A549 treated with AZD9567 at 1 μM for 4 hours (cell line): Measurements from ENCODE around the gene PLXNA1. TPM values are rescaled to one million over a fixed set of nuclear protein-coding genes. Genes with fewer than 3 reads are reported as not detected.

Experiments
- total RNA-seq: library from RNA; stranded (reverse); fragments of 200-300 nt; extraction: Qiagen RNA extraction; gene quantifications from 5 replicates; pipeline ENCODE4 v1.2.3, GENCODE V29; 2022; ENCODE audit not compliant: insufficient read depth

PLXNA1 gene
- total RNA-seq, result 22.2 to 29.1 TPM (median 27.2 TPM) in 5 replicates

GRCh38 chr3:126982471-126983175 is at the start of gene PLXNA1:
TSS of gene PLXNA1 (plus strand) at chr3:126983115. CDS start at chr3:126988594, 5,479 bp downstream.

Other genes starting within 250 kb of the PLXNA1 start
- not detected in 5 replicates for gene PRR23E, start 210.0 kb downstream of the PLXNA1 start, total RNA-seq